GM21526 (cell line): ENCODE data around the gene SLC45A3.

Experiments used
- ATAC-seq: cut with Tn5 transposase; IDR thresholded peaks from one replicate; pipeline ENCODE4 v1.9.1; 2021; ENCODE audit warnings: moderate library complexity; ENCODE audit not compliant: unreplicated experiment, low FRiP score

The SLC45A3 gene

GRCh38 chr1:205701420-205701819 lies 21.1 kb upstream of the SLC45A3 start:
- no peak for ATAC-seq

GRCh38 chr1:205700865-205701401 lies 20.6 kb upstream of the SLC45A3 start:
- ATAC-seq: no peak

GRCh38 chr1:205699416-205699815 lies 19.1 kb upstream of the SLC45A3 start:
- no peak for ATAC-seq

GRCh38 chr1:205698921-205699320 lies 18.6 kb upstream of the SLC45A3 start:
- no peak for ATAC-seq

GRCh38 chr1:205693421-205693991 lies 13.2 kb upstream of the SLC45A3 start:
- no peak for ATAC-seq

- no peak for ATAC-seq
Observed at GRCh38 chr1:205692423-205692822, 12.1 kb upstream of the SLC45A3 start.

GRCh38 chr1:205690122-205690756 lies 9.9 kb upstream of the SLC45A3 start:
- ATAC-seq: no peak

- no peak for ATAC-seq
Observed at GRCh38 chr1:205689479-205689878, 9.2 kb upstream of the SLC45A3 start.

GRCh38 chr1:205688171-205689080 lies 8.1 kb upstream of the SLC45A3 start:
- ATAC-seq: no peak

GRCh38 chr1:205687242-205687641 lies 6.9 kb upstream of the SLC45A3 start:
- ATAC-seq: no peak

- ATAC-seq: no peak
Observed at GRCh38 chr1:205681364-205681763, 1.1 kb upstream of the SLC45A3 start.

- ATAC-seq: no peak
Observed at GRCh38 chr1:205678286-205679111, 1.8 kb downstream of the SLC45A3 start.

- ATAC-seq: no peak
Observed at GRCh38 chr1:205677167-205677566, 3.1 kb downstream of the SLC45A3 start.

GRCh38 chr1:205676597-205676996 lies 3.7 kb downstream of the SLC45A3 start:
- ATAC-seq: no peak

GRCh38 chr1:205676002-205676401 lies 4.3 kb downstream of the SLC45A3 start:
- ATAC-seq: no peak

- ATAC-seq: no peak
Observed at GRCh38 chr1:205675247-205675646, 5.1 kb downstream of the SLC45A3 start.

- ATAC-seq: no peak
Observed at GRCh38 chr1:205672970-205673369, 7.3 kb downstream of the SLC45A3 start.

GRCh38 chr1:205672395-205672889 lies 7.9 kb downstream of the SLC45A3 start:
- no peak for ATAC-seq

GRCh38 chr1:205670611-205671430 lies 9.5 kb downstream of the SLC45A3 start:
- no peak for ATAC-seq

GRCh38 chr1:205670150-205670446 lies 10.2 kb downstream of the SLC45A3 start:
- no peak for ATAC-seq
